Astrocyte (in vitro differentiated cells and primary cell): ENCODE data around the gene LRRC45.

Experiments
- EZH2 ChIP-seq: IDR thresholded peaks from 2 replicates; pipeline ENCODE4 v1.6.1; 2012; ENCODE audit warnings: mild to moderate bottlenecking, low read length, inconsistent platforms; ENCODE audit not compliant: insufficient read depth
- TF ChIP-seq, protein P1 (sequence below): IDR thresholded peaks from 2 replicates; pipeline ENCODE4 v1.5.1; 2011; ENCODE audit warnings: low read depth, mild to moderate bottlenecking, inconsistent platforms, low read length, moderate library complexity; ENCODE audit not compliant: insufficient read depth

DNA sequence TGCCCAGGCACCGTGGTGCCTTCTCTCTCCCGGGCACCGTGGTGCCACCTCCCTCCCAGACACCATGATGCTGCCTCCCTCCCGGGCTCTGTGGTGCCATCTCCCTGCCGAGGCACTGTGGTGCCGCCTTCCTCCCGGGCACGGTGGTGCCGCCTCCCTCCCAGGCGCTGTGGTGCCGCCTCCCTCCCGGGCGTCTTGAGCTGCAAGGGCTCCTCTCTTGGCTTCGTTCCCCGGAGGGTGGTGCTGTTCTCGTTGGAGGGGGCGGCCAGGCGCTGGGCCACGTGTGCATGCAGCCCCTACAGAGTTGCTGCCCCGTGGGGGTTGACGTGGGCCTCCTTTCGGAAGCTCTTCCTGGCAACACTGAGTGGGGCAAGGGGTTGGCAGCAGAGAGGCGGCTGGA, 8.7 kb upstream of the LRRC45 start:
- TF ChIP-seq, protein P1, sequence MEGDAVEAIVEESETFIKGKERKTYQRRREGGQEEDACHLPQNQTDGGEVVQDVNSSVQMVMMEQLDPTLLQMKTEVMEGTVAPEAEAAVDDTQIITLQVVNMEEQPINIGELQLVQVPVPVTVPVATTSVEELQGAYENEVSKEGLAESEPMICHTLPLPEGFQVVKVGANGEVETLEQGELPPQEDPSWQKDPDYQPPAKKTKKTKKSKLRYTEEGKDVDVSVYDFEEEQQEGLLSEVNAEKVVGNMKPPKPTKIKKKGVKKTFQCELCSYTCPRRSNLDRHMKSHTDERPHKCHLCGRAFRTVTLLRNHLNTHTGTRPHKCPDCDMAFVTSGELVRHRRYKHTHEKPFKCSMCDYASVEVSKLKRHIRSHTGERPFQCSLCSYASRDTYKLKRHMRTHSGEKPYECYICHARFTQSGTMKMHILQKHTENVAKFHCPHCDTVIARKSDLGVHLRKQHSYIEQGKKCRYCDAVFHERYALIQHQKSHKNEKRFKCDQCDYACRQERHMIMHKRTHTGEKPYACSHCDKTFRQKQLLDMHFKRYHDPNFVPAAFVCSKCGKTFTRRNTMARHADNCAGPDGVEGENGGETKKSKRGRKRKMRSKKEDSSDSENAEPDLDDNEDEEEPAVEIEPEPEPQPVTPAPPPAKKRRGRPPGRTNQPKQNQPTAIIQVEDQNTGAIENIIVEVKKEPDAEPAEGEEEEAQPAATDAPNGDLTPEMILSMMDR: no peak
- TF ChIP-seq EZH2: no peak
